ENCODE measurements around the gene EFCAB13.

DNA sequence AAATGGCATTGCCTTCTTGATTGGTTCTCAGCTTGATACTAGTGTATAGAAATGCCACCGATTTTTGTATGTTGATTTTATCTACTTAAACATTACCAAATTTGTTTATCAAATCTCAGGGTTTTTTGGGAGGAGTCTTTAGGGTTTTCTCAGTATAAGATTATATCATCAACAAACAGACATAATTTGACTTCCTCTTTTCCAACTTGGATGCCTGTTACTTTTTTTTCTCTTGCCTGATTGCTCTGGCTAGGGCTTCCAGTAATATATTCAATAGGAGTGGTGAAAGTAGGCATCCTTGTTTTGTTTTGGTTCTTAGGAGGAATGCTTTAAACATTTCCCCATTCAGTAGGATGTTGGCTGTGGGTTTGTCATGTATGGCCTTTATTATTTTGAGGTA lies 29.1 kb downstream of the EFCAB13 start:
- TF ChIP-seq, protein P1, sequence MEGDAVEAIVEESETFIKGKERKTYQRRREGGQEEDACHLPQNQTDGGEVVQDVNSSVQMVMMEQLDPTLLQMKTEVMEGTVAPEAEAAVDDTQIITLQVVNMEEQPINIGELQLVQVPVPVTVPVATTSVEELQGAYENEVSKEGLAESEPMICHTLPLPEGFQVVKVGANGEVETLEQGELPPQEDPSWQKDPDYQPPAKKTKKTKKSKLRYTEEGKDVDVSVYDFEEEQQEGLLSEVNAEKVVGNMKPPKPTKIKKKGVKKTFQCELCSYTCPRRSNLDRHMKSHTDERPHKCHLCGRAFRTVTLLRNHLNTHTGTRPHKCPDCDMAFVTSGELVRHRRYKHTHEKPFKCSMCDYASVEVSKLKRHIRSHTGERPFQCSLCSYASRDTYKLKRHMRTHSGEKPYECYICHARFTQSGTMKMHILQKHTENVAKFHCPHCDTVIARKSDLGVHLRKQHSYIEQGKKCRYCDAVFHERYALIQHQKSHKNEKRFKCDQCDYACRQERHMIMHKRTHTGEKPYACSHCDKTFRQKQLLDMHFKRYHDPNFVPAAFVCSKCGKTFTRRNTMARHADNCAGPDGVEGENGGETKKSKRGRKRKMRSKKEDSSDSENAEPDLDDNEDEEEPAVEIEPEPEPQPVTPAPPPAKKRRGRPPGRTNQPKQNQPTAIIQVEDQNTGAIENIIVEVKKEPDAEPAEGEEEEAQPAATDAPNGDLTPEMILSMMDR (conservative IDR thresholded peaks at IDR 0.05; ENCODE audit: low read depth, low read length) = no peak
- TF ChIP-seq FOS (IDR thresholded peaks at IDR 0.05; ENCODE audit: low read depth, low read length) (no peak), BHLHE40 (IDR thresholded peaks at IDR 0.05; ENCODE audit: low read depth, low read length) (no peak), RFX5 (IDR thresholded peaks at IDR 0.05; ENCODE audit: low read depth, low read length) (no peak), POLR2A (IDR thresholded peaks at IDR 0.05; ENCODE audit: low read depth, low read length) (no peak), SMC3 (IDR thresholded peaks at IDR 0.05; ENCODE audit: low read depth, low read length) (no peak)

Data from IMR-90 (cell line).